ENCODE measurements around the gene ARAF.

DNA sequence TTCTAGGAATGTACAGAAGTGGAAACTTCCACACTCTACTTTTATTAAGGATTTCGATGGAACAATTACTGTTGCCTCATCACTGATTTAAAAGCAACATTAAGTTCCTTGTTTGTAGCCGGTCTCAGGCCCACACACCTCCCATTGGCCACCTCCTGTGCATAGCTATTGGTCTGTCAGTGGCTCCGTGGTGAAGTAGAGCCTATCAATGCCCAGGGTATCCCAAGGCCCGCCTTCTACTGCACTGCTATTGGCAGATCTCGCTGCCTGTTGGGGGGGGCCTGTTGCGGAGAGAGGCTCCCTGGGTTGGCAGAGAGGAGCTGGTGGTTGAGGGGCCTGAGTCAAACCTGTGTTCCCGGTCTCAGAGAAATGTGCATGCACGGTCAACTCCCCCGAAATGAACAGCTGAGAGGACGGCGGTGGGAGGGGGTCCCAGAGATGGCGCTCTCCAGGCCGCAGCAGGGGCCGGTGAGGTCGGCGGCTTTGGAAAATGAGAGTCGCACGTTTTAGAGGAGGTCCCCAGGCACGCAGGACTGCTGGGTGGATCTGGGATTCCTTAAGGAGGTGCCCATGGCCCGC is 4.9 kb upstream of the ARAF start:
- no peak for TF ChIP-seq CTCF (IDR thresholded peaks at IDR 0.05)
- TF ChIP-seq ZFX (IDR thresholded peaks at IDR 0.05; ENCODE audit: borderline replicate concordance): no peak

Data from 22Rv1 (cell line).